GOT3 (cell line): Measurements from ENCODE around the gene ZDHHC19.
A peak's percentile ranks its signal among the peaks of the same experiment; 100 is the strongest.
"Not testable (repeated sequence)": the region's sequence is repeated elsewhere in the genome, so short reads cannot be mapped to it uniquely, and the experiment has no call there.

Source experiments
- DNase-seq: peaks from one replicate; lab custom pipeline; 2025; ENCODE audit warnings: mixed read lengths; lab: John Stamatoyannopoulos, UW

Gene ZDHHC19

GRCh38 chr3:196225086-196225485, 13.9 kb upstream of the ZDHHC19 start:
- DNase-seq: no peak

- no peak for DNase-seq
Measured at GRCh38 chr3:196222876-196223595, 11.8 kb upstream of the ZDHHC19 start.

DNA sequence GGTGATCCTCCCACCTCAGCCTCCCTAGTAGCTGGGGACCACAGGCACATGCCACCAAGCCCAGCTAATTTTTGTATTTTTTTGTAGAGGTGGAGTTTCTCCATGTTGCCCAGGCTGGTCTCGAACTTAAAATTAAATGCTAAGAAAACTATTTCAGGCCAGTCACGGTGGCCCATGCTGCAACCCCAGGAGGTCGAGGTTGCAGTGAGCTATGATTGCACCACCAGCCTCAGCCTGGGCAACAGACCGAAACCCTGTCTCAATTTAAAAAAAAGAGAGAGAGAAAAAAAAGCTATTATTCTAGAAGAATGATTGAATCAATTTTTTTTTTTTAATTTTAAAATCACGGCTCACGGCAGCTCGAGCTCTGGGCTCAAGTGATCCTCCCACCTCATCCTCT, 9.8 kb upstream of the ZDHHC19 start:
- no peak for DNase-seq

DNA sequence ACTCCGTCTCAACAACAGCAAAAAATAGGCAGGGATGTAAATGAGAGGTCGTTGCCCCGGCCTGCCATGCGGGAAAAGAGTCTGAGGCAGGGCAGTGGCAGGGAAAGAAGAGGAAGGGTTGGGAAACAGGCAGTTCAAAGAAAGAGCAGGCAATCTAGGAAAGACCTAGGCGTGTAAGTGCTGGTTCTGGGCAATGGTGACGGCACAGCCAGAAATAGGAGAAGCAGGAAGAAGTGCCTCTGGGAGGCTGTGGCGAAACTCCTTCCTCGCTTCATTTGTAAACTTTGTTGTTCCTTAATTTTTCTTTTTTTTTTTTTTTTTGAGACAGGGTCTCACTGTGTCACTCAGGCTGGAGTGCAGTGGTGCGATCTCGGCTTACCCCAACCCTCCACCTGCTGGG, 9.4 kb upstream of the ZDHHC19 start:
- no peak for DNase-seq

DNA sequence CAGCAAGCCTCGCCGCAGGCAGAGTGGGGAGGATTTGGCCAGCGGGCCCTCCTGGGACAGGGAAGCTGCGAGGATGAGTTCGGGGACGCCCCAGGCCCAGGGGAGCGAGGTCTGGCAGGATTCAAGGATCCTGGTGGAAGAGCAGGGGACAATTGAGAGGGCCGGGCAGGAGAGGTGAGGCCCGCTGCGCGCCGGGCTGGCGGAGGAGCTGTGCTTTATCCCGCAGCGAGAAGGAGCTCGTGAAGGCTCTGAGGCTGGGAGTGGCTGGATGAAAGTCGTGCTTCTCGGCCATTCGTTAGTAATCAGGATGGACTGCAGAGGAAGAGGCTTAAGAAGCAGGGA, 8.7 kb upstream of the ZDHHC19 start:
- DNase-seq: no peak

- peak; percentile 83 for DNase-seq
Measured at GRCh38 chr3:196219194-196219969, 8.2 kb upstream of the ZDHHC19 start.

GRCh38 chr3:196218155-196218712, 7.0 kb upstream of the ZDHHC19 start:
- DNase-seq: no peak

DNA sequence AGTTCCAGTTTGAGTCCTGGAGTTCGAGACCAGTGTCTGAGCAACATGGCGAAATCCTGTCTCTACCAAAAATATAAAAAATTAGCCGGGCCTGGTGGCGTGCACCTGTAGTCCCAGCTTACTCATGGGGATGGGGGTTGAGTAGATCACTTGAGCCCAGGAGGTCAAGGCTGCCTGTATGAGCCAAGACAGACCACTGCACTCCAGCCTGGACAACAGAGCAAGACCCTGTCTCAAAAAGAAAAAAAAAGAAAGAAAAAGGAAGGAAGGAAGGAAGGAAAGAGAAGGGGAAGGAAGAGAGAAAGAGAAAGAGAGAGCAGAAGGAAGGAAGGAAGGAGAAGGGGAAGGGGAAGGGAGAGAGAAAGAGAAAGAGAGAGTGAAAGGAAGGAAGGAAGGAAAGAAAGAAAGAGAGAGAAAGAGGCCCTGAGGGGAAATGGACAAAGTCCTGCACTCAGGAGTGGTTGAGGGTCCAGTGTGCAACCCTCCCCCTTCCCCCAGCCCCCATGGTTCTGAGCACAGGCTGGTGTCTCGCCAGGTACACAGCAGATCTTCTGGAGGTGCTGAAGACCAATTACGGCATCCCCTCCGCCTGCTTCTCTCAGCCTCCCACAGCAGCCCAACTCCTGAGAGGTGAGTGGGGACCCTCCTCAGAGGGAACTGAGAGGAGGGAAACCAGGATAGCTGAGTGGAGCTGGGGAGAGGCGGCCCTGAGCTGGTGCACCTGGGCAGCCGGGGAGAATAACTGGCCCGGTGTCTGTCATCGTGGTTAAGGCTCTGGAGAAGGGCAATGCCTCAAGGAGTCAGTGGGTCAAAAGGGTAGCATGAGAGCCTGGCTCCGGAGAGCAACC, 6.3 kb upstream of the ZDHHC19 start:
- DNase-seq: no peak

DNA sequence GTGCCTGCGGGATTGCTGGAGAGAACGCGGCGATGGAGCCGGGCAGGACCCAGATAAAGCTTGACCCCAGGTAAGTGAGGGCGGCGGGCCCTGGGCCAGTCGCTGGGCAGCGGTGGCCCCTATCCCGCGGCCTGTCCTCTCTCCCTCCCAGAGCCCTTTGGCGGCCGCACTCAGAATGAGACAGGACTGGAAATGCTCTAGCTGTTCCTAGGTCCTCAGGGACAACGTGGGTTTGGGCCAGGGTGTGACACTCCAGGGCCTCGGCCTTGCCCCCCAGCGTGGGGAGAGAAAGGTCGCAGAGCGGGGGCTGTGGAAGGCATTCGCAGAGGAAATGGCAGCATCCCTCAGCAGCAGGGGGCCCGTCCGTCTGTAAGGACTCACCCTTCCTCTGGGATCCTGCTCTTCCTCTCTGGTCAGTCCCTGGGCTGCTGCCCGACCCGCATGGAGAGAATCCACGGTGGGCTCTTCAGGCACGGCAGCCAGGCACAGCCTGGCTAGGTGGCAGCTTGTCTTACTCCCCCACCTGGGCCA, 5.5 kb upstream of the ZDHHC19 start:
- DNase-seq: no peak

DNA sequence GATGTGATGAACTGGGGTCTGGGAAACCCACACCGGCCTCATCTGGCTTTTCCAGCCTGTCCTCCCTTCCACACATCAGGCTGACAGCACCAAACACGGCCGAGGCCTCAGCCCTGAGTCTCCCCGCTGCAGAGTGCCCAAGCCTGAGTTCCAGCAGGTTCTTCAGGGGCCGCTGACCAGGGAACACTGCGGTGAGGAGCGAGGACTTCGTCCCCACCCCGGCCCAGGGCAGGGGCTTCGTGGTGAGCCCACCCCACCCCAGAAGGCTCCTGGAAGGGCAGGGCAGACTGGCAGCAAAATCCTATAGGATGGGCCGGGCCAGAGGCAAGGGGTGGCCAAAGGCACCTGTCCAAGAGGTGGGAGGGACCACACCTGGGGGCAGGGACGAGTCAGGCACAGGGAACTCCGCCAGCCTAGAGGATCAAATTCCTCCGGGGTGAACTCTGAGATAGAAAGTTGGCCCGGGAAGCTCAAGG, 4.9 kb upstream of the ZDHHC19 start, which contains the start of gene SLC51A:
Gene SLC51A (plus strand): TSS at position 446 of the 476 bp plus-strand sequence. CDS start 179 bp downstream, outside the sequence.
- DNase-seq: no peak

GRCh38 chr3:196215493-196216020, 4.4 kb upstream of the ZDHHC19 start:
- DNase-seq: no peak

GRCh38 chr3:196214783-196215441, 3.7 kb upstream of the ZDHHC19 start:
- no peak for DNase-seq

DNA sequence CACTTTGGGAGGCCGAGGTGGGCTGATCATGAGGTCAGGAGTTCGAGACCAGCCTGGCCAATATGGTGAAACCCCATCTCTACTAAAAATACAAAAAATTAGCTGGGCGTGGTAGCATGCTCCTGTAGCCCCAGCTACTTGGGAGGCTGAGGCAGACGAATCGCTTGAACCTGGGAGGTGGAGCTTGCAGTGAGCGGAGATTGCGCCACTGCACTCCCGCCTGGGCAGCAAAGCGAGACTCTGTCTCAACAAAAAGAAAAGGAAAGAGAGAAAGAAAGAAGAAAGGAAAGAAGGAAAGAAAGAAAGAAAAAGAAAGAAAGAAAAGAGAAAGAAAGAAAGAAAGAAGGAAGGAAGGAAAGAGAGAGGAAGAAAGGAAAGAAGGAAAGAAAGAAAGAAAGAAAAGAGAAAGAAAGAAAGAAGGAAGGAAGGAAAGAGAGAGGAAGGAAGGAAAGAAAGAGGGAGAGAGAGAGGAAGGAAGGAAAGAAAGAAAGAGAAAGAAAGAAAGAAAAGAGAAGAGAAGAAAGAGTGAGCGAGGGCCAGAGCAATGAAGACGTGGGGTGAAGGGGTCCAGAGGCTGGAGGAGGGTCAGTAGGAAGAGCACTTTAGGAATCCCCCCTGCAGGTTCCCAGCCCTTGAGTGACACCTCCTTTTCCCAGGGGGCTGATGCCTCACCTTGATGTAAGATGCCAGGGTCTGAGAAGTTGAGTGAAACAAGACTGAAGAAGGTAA, 1.1 kb downstream of the ZDHHC19 start:
- not testable (repeated sequence) for DNase-seq

GRCh38 chr3:196208942-196209695, 2.1 kb downstream of the ZDHHC19 start:
- DNase-seq: no peak

GRCh38 chr3:196207833-196208607, 3.2 kb downstream of the ZDHHC19 start:
- no peak for DNase-seq

DNA sequence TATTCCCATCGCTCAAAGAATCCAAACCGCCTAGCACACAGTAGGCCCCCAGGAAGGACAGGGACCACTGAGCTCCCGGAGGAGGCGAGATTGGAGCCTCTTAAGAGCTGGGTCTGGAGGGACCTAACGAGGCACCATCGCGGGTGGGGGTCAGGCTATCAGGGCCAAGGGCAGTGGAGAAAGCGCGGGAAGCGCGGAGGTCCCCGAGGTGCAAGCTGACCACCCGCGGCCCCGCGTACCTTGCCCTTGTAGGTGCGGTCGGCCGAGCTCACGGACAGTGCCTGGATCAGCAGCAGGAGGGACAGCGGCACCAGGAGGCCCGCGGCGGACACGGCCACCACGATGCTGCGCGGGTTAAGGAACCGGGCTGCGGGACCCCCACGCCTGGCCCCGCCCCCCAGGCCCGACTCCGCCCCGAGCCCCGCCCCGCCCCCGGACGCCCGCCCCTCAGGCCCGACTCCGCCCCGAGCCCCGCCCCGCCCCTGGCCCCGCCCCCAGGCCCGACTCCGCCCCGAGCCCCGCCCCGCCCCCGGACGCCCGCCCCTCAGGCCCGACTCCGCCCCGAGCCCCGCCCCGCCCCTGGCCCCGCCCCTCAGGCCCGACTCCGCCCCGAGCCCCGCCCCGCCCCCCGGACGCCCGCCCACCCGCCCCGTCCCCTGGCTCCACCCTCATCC, 3.9 kb downstream of the ZDHHC19 start:
- no peak for DNase-seq

GRCh38 chr3:196205442-196206205, 5.6 kb downstream of the ZDHHC19 start:
- DNase-seq: not testable (repeated sequence)
